ENCODE results near the gene KDM7A. TPM values are rescaled to one million over a fixed set of nuclear protein-coding genes. Genes with fewer than 3 reads are reported as not detected.

Gene KDM7A
- total RNA-seq, 2 donors from 2014 or later: 5.3 to 9.6 TPM

DNA sequence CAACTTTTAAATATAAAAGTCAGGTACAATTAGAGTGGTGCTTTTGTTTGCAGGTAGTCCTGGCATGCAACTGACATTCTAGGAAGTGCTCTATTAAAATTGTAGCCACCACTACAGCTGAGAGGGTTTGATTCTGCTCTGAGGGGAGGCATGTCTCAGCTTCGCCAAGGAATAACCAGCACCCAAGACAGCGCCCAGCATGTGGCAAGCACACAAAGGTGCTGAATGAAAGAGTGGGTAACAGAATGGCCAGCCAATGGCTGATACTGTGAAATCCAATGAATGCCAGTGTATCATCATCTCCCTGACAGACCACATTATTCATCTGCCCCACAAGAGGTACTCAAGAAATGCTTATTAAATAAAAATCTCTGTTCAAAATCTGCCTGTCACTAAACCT lies 121.0 kb downstream of the KDM7A start:
- H3K4me1 ChIP-seq: peaks cover 26% of the 10 kb centered on the region
- no peak for TF ChIP-seq POLR2A (IDR thresholded peaks at IDR 0.05)
- TF ChIP-seq, protein P1, sequence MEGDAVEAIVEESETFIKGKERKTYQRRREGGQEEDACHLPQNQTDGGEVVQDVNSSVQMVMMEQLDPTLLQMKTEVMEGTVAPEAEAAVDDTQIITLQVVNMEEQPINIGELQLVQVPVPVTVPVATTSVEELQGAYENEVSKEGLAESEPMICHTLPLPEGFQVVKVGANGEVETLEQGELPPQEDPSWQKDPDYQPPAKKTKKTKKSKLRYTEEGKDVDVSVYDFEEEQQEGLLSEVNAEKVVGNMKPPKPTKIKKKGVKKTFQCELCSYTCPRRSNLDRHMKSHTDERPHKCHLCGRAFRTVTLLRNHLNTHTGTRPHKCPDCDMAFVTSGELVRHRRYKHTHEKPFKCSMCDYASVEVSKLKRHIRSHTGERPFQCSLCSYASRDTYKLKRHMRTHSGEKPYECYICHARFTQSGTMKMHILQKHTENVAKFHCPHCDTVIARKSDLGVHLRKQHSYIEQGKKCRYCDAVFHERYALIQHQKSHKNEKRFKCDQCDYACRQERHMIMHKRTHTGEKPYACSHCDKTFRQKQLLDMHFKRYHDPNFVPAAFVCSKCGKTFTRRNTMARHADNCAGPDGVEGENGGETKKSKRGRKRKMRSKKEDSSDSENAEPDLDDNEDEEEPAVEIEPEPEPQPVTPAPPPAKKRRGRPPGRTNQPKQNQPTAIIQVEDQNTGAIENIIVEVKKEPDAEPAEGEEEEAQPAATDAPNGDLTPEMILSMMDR (IDR thresholded peaks at IDR 0.05): no peak
- intact Hi-C loops (cut with DNase I): no loop called here
- 97 to 100% methylated on average over 2 of the region's 2 CpGs for WGBS, 2 donors
- no peak overlapping the region for H3K27ac ChIP-seq
- no peak overlapping the region for H3K4me3 ChIP-seq
- ATAC-seq (no peak), DNase-seq (no peak)
- no peaks in the 10 kb centered on the region for H3K36me3 ChIP-seq (replicated peaks in 1 of 2; ENCODE audit: insufficient read depth in 1 of 2, low read depth in 2 of 2)
- H3K9me3 ChIP-seq: no peaks in the 10 kb centered on the region
- no peaks in the 10 kb centered on the region for H3K27me3 ChIP-seq

DNA sequence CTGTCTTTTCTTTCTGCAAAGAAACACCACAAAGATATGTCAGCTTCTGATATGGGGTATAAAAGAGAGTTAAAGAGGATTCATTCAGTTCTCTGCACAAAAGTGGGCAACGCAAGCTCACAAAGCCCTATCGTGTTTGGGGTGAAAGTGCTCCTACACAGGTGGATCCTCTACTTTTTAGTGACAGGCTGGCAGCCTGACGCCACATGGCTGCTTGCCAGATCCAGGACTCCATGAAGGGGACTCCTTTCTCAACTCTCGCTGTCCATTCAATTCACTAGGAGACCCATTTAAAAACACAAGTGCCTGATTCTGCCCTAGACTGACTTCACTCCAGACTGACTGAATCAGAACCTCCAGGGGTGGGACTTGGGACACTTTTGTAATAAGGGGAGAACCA lies 122.0 kb downstream of the KDM7A start:
- no peak for DNase-seq
- 88 to 89% methylated on average over 4 of the region's 4 CpGs for WGBS, 2 donors
- no peaks in the 10 kb centered on the region for H3K9me3 ChIP-seq
- H3K27me3 ChIP-seq: no peaks in the 10 kb centered on the region
- TF ChIP-seq POLR2A (IDR thresholded peaks at IDR 0.05): no peak
- TF ChIP-seq, protein P1 (IDR thresholded peaks at IDR 0.05): no peak
- H3K4me1 ChIP-seq: peaks cover 18% of the 10 kb centered on the region
- no peak overlapping the region for H3K27ac ChIP-seq
- no peak for ATAC-seq
- no peak overlapping the region for H3K4me3 ChIP-seq
- H3K36me3 ChIP-seq (replicated peaks in 1 of 2; ENCODE audit: insufficient read depth in 1 of 2, low read depth in 2 of 2): no peaks in the 10 kb centered on the region
- intact Hi-C loops (cut with DNase I): no loop called here

DNA sequence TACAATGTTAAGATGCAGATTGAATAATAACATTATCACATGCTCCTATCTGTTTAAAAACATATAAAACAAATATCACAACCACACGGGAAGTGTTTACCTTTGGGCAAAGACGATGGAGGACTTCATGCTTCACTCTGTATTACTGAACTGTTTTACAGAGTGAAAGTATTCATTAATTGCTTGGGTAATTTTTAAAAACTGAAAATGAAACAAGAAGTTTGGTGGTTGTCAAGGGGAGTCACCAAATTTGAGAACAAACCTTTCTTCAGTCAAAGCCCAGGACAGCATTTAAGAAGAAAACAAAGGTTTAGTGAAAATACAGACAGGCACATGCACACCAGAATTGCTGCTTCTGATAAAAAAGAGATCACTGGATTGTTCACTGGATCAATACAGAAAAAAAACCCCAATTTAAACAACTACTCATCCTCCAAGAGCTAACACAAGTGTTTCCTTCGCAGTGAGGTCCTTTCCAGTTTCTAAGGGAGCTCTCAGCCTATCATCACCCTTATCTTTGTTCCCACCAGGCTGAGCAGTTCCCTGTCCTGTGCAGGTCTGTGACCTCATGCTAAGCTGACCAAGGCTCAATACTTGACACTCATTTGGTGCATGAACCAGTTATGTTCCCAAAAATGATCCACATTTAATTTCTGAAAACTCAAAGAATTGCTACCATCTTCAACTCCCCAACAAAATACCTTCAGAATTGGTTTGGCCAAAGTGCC lies 122.8 kb downstream of the KDM7A start:
- WGBS, 2 donors: 42 to 53% methylated on average over 3 of the region's 3 CpGs
- no peak for TF ChIP-seq POLR2A (IDR thresholded peaks at IDR 0.05)
- TF ChIP-seq, protein P1 (IDR thresholded peaks at IDR 0.05): no peak
- no peaks in the 10 kb centered on the region for H3K36me3 ChIP-seq (replicated peaks in 1 of 2; ENCODE audit: insufficient read depth in 1 of 2, low read depth in 2 of 2)
- DNase-seq (no peak), ATAC-seq (no peak)
- intact Hi-C loops (cut with DNase I): no loop called here
- H3K27me3 ChIP-seq: no peaks in the 10 kb centered on the region
- H3K27ac ChIP-seq: no peak overlapping the region
- H3K4me3 ChIP-seq: no peak overlapping the region
- H3K9me3 ChIP-seq: no peaks in the 10 kb centered on the region
- H3K4me1 ChIP-seq: peaks cover 18% of the 10 kb centered on the region

DNA sequence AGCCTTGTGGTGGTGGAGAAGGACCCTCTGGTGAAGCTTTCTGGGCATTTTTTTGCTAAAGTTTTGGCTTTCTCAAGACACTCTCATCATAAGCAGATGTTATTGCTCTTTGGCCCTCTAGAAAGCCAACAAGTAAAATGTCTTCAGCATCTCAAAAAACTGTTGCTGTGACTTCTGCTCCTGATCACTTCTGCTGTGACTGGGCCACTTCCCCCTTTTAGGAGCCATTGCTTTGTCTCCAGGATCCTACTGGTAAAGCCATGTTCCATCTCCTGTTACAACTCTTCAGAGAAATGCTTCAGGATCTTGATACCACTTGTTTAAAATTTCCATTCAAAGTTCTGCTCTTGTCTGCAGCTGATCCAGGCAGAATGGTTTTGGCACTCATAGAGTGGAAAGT lies 125.0 kb downstream of the KDM7A start:
- H3K36me3 ChIP-seq (replicated peaks in 1 of 2; ENCODE audit: insufficient read depth in 1 of 2, low read depth in 2 of 2): no peaks in the 10 kb centered on the region
- intact Hi-C loops (cut with DNase I): no loop called here
- H3K4me3 ChIP-seq: no peak overlapping the region
- peaks cover 26% of the 10 kb centered on the region for H3K4me1 ChIP-seq
- H3K9me3 ChIP-seq: no peaks in the 10 kb centered on the region
- DNase-seq (no peak), ATAC-seq (no peak)
- no peak overlapping the region for H3K27ac ChIP-seq
- no peak for TF ChIP-seq POLR2A (IDR thresholded peaks at IDR 0.05)
- TF ChIP-seq, protein P1 (IDR thresholded peaks at IDR 0.05): no peak
- no peaks in the 10 kb centered on the region for H3K27me3 ChIP-seq

DNA sequence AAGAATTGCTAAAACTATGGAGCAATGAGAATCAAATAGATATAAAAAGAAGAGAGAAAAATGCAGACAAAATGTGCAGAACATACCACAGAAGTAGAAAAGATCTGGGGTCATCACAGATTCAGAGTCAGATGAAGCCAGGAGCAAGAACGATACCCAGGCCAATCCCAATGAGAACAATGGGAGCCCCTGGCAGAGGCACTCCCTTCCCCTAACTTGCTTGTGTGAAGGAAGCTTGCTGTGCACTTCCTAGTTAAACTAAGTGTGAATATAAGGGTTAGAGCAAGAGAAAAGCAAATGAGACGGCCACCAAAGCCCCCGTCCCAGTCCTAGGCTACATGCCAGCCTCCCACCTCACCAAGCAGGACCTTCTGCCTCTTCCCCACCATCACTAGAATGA lies 126.7 kb downstream of the KDM7A start:
- Histone ChIP-seq H3K27me3 (no peaks in the 10 kb centered on the region), H3K27ac (peak overlapping the region in 2 of 4 donors; percentile 44 to 52), H3K9me3 (no peaks in the 10 kb centered on the region), H3K4me1 (peaks cover 43% of the 10 kb centered on the region), H3K4me3 (no peak overlapping the region), H3K36me3 (replicated peaks in 1 of 2; ENCODE audit: insufficient read depth in 1 of 2, low read depth in 2 of 2) (no peaks in the 10 kb centered on the region)
- TF ChIP-seq, protein P1 (IDR thresholded peaks at IDR 0.05): no peak
- no peak for TF ChIP-seq POLR2A (IDR thresholded peaks at IDR 0.05)
- intact Hi-C loops (cut with DNase I): no loop called here
- no peak for ATAC-seq
- no peak for DNase-seq
- 91 to 95% methylated on average over 3 of the region's 3 CpGs for WGBS, 2 donors
